ENCODE measurements around the gene TRAFD1.

The TRAFD1 gene

GRCh38 chr12:112199136-112199535, 73.8 kb downstream of the TRAFD1 start:
- H3K4me3 ChIP-seq (ENCODE audit: low read length), result no peak overlapping the region
- H3K4me1 ChIP-seq (ENCODE audit: control insufficient read depth, low read depth, low read length), result no peaks in the 10 kb centered on the region
- H3K27me3 ChIP-seq (ENCODE audit: control insufficient read depth, insufficient read depth, low read length), result no peaks in the 10 kb centered on the region
- H3K27ac ChIP-seq (ENCODE audit: low read length), result no peak overlapping the region
- H3K9me3 ChIP-seq (ENCODE audit: control insufficient read depth, low read depth, low read length), result no peaks in the 10 kb centered on the region
- H3K9ac ChIP-seq (ENCODE audit: low read length), result no peak overlapping the region
- peaks cover 17% of the 10 kb centered on the region for H3K36me3 ChIP-seq (ENCODE audit: control insufficient read depth, low read depth, low read length)
